Lower lobe of right lung (tissue), 2 donors: ENCODE data around the gene CKB. TPM values are rescaled to one million over a fixed set of nuclear protein-coding genes. Genes with fewer than 3 reads are reported as not detected.

Source experiments
- ATAC-seq, 2 donors: fragments of 200-7000 bp; cut with Tn5 transposase; one replicate each; pipeline ENCODE4 v1.9.1; 2020 to 2022; ENCODE audit warnings: mild to moderate bottlenecking in 2 of 2, moderate library complexity in 2 of 2
- DNase-seq: peaks from one replicate; pipeline ENCODE4 v3.0.0-alpha.2; 2020
- H3K27ac ChIP-seq: fragments of 200-600 bp; one replicate; pipeline ENCODE4 v1.8.0; 2022
- H3K27me3 ChIP-seq: fragments of 200-600 bp; one replicate; pipeline ENCODE4 v1.8.0; 2022; ENCODE audit warnings: low read depth
- H3K36me3 ChIP-seq: fragments of 200-600 bp; one replicate; pipeline ENCODE4 v1.8.0; 2022; ENCODE audit warnings: mild to moderate bottlenecking
- H3K4me1 ChIP-seq: fragments of 200-600 bp; one replicate; pipeline ENCODE4 v1.8.0; 2022
- H3K4me3 ChIP-seq: fragments of 200-600 bp; one replicate; pipeline ENCODE4 v1.8.0; 2022; ENCODE audit warnings: mild to moderate bottlenecking
- H3K9me3 ChIP-seq: fragments of 200-600 bp; one replicate; pipeline ENCODE4 v1.8.0; 2022
- CTCF ChIP-seq: fragments of 200-600 bp; IDR thresholded peaks from one replicate; pipeline ENCODE4 v1.8.0; 2022; ENCODE audit warnings: antibody characterized with exemption, mild to moderate bottlenecking
- intact Hi-C: fragments of 100-400 bp; cut with DNase I; formaldehyde crosslinking; loops from one replicate; pipeline ENCODE4 v1.11.0; 2022
- total RNA-seq: library from RNA; stranded (reverse); fragmentation: NEBNext Ultra II Directional; extraction: Animal tissue kit (Norgen Biotek cat#: 25700); gene quantifications from one replicate; pipeline ENCODE4 v1.2.1, GENCODE V29; 2021
- donor health status: DM: no; HTN: yes; CAD: no; lungs with severe emphysema.

CKB gene
- total RNA-seq, 1 donor from 2014 or later: 115 TPM

- H3K27ac ChIP-seq: no peak overlapping the region
- peaks cover 5% of the 10 kb centered on the region for H3K27me3 ChIP-seq
- intact Hi-C loops: no loop called here
- H3K4me1 ChIP-seq: peaks cover 61% of the 10 kb centered on the region
- no peaks in the 10 kb centered on the region for H3K9me3 ChIP-seq
- no peak for TF ChIP-seq CTCF
- peaks cover 3% of the 10 kb centered on the region for H3K36me3 ChIP-seq
- ATAC-seq (no peak), DNase-seq (peak; percentile 45)
- no peak overlapping the region for H3K4me3 ChIP-seq
Measured at GRCh38 chr14:103519043-103519836, 3.4 kb downstream of the CKB start.

- intact Hi-C loops: no loop called here
- Histone ChIP-seq H3K36me3 (peaks cover 3% of the 10 kb centered on the region), H3K27me3 (peaks cover 5% of the 10 kb centered on the region), H3K4me3 (no peak overlapping the region), H3K27ac (peak overlapping the region; percentile 68), H3K9me3 (no peaks in the 10 kb centered on the region), H3K4me1 (peaks cover 66% of the 10 kb centered on the region)
- peak; percentile 79 for DNase-seq
- peak; percentile 92 for TF ChIP-seq CTCF
- peak; percentile 44 to 47 for ATAC-seq
Measured at GRCh38 chr14:103518422-103519042, 4.1 kb downstream of the CKB start.

GRCh38 chr14:103517721-103518421, 4.8 kb downstream of the CKB start:
- no peak for TF ChIP-seq CTCF
- H3K27ac ChIP-seq: peak overlapping the region; percentile 68
- no peak overlapping the region for H3K4me3 ChIP-seq
- intact Hi-C loops: no loop called here
- peaks cover 5% of the 10 kb centered on the region for H3K27me3 ChIP-seq
- ATAC-seq (no peak), DNase-seq (peak; percentile 54)
- peaks cover 3% of the 10 kb centered on the region for H3K36me3 ChIP-seq
- peaks cover 66% of the 10 kb centered on the region for H3K4me1 ChIP-seq
- no peaks in the 10 kb centered on the region for H3K9me3 ChIP-seq

GRCh38 chr14:103517174-103517566, 5.5 kb downstream of the CKB start:
- Histone ChIP-seq H3K27me3 (peaks cover 4% of the 10 kb centered on the region), H3K9me3 (no peaks in the 10 kb centered on the region), H3K36me3 (peaks cover 3% of the 10 kb centered on the region), H3K4me3 (no peak overlapping the region), H3K4me1 (peaks cover 71% of the 10 kb centered on the region), H3K27ac (no peak overlapping the region)
- no peak for ATAC-seq
- intact Hi-C loops: no loop called here
- DNase-seq: peak; percentile 41
- no peak for TF ChIP-seq CTCF

DNA sequence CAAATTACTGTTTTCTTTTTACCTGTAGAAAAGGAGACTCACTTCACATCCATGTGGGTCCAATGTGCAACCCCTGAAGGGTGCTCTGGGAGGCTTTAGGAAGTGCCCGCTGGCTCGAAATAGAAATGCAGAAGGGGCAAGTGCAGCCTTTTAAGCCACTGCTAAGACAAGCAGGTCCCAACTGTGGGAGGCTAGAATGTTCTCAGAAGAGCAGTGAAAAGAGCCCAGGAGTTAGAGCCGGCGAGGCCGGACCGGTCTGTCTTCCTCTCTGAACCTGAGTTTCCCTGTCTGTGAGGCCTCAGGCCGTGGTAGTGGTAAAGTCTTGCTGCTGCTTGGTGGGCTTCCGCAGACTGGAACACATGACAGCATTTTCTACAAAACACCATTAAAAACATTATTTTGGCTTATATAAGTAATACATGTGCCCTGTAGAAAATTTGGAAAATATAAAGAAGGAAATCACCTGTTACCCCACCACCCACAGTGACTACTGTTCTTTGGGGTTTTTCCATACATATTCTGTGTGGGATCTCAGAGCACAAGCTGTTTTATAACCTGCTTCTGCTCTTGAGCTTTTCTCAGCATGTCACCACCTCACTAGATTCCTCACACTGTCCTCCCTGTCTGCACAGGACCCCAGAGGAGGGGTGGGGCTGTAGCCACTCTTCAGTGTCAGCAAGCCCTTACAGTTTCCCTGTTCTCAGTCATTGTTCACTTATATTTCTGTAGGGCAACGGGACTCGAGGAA, 6.0 kb downstream of the CKB start:
- intact Hi-C loops: no loop called here
- H3K4me1 ChIP-seq: peaks cover 65% of the 10 kb centered on the region
- DNase-seq (peak; percentile 10), ATAC-seq (no peak)
- no peak for TF ChIP-seq CTCF
- H3K27ac ChIP-seq: no peak overlapping the region
- H3K27me3 ChIP-seq: no peaks in the 10 kb centered on the region
- H3K36me3 ChIP-seq: peaks cover 3% of the 10 kb centered on the region
- no peak overlapping the region for H3K4me3 ChIP-seq
- no peaks in the 10 kb centered on the region for H3K9me3 ChIP-seq
